GM21529 (cell line): ENCODE data around the gene DRC3.
"Not testable (repeated sequence)": the region's sequence is repeated elsewhere in the genome, so short reads cannot be mapped to it uniquely, and the experiment has no call there.

Source experiments
- ATAC-seq: cut with Tn5 transposase; IDR thresholded peaks from one replicate; pipeline ENCODE4 v1.9.1; 2021; ENCODE audit not compliant: unreplicated experiment

Gene DRC3

DNA sequence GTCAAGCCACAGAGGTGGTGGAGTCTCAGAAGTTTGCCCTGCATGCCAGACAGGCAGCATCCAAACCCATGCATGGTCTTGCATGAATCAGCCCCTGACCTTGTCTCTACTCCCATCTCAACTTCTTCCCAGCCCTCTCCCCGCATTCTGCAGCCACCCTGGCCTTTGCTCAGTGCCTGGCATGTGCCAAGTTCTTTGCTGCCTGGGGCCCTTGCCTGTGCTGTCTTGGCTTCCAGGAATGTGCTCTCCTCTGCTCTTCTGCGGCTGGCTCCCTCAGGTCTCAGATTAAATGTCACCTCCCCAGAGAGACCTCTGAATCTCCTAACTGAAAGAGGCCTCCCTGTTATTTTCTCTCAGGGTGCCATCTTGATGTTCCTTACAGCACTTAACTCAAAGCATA lies 17.6 kb downstream of the DRC3 start:
- no peak for ATAC-seq

DNA sequence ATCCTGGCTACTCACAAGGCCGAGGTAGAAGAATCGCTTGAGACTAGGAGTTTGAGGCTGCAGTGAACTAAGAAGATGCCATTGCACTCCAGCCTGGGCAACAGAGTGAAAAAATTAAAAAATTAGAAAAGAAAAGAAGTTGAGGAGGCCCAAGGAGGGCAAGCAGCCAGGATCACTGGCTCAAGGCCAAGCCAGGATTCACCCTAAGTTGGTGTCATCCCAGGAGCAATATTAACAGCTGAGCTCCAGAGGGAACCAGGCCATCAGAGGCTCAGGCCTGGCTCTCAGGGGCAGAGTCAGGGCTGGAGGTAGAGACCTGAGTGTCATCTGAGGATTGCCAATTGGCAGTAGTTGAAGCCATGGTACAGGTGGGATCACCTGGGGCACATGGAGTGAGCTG lies 20.7 kb downstream of the DRC3 start:
- no peak for ATAC-seq

DNA sequence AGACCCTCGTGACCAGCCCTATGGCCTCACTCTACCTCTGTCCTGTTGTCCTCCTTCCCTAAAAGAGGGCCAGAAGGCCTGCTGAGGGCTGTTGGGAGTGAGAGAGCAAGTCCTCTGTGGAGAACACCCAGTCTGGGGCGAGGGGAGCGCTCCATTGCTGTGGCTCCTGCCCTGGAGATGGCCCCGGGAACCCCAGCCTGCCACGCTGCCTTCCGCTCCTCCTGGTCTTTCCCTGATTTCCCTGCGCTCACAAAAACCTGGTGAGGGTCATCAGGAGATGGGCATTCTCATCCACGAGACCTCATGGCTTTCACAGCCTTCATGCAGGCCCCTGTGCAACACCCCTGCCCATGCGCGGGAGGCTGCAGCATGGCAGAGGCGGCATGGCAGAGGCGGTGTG lies 21.2 kb downstream of the DRC3 start:
- ATAC-seq, result no peak

DNA sequence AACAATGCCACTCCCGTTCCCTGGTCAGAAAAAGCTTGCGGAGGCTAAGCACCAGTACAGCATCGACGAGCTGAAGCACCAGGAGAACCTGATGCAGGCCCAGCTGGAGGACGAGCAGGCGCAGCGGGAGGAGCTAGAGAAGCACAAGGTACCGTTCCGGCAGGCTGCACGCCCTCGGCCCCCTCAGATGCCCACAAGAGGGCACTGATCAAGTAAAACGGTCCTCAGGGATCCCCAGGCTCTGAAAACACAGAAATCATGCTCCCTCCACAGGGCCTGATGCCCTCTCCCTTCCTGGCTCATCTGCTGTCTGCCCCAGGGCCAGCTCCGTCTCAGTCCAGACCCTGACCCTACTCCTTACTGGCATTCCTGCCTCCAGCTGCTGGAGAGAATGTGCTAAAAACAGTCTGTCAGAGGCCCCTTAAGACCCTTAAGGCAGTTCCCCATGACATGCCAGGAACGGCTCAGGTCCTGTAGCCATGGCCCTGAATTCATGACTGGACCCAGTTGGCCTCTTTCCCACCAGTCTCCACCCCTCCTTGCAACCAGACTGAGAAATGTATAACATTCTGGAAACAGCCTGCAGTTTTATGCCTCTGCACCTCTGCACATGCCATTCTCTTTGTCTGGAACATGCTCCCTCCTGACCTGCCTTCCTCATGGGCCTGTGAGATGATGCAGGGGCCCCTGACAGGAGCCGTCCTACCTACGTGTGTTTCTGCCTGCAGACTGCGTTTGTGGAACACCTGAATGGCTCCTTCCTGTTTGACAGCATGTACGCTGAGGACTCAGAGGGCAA lies 21.8 kb downstream of the DRC3 start:
- no peak for ATAC-seq

GRCh38 chr17:17995887-17996286 lies 23.2 kb downstream of the DRC3 start:
- ATAC-seq, result not testable (repeated sequence)

GRCh38 chr17:17998934-17999333 lies 26.3 kb downstream of the DRC3 start:
- no peak for ATAC-seq

DNA sequence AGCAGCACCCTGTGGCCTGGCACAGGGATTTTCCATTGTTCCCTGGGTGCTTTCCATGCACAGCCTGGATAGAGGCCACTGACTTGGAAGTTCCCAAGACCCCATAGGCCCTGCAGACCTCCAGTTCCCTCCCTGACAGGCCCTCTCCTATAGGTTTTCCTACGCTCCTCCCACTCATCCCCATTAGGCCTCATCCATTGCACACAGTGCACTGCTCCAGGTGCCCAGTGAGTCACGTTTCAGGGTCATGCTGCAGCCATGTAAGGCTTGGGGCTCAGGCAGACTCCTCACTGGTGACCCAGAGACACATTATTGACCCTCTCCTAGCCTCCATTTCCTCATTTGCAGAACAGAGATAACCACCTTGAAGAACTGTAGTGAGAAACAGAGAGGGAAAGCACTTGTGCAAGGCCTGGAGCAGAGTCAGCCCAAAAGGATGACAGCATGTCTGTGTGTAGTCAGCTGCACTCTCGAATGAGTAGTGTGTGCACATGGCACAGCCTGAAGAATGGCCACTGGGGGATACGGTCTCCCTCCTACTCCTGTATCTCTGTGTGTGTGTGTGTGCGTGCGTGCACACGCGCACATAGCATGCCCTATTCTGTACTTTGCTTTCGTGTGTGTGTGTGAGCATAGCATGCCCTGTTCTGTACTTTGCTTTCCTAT lies 26.8 kb downstream of the DRC3 start:
- no peak for ATAC-seq

DNA sequence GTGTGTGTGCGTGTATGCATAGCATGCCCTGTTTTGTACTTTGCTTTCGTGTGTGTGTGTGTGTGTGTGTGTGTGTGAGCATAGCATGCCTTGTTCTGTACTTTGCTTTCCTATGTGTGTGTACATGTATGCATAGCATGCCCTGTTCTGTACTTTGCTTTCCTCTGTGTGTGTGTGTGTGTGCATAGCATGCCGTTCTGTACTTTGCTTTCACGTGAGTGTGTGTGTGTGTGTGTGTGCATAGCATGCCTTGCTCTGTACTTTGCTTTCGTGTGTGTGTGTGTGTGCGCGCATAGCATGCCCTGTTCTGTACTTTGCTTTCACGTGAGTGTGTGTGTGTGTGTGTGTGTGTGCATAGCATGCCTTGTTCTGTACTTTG lies 27.4 kb downstream of the DRC3 start:
- ATAC-seq, result no peak

DNA sequence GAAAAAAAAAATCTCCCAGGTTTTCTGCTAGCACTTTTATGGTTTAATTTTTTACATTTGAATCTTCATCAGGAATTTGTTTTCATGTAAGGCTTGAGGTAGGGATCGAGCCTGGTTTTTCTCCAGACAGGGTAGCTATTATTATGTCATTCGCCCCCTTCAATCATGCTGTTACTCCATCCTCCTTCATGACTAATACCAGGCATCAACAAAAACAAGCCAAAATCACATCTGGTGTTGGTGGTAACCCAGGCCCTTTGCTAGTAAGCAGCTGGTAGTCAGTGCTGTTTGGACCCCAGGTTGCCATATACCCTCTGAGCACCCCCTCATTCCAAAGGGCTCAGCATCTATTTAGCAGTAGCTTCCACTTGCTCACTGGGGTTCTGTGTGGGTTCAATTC lies 29.5 kb downstream of the DRC3 start:
- no peak for ATAC-seq

DNA sequence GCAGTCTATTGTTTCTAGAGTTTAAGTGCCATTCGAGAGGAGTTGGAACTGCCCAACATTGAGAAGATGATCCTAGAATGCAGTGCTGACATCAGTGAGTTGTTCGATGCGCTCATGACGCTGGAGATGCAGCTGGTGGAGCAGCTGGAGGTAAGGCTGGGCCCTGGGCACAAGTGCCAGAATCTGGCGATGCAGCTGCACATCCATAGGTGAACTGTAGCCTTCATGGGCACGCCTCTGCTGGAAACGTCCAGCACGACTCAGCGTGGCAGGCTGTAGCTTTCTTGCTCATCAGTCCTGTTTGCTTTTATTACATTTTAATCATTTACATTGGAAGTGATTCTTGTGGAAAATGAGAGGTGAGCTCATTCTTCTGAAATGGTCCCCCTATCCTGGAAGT lies 31.7 kb downstream of the DRC3 start:
- no peak for ATAC-seq

DNA sequence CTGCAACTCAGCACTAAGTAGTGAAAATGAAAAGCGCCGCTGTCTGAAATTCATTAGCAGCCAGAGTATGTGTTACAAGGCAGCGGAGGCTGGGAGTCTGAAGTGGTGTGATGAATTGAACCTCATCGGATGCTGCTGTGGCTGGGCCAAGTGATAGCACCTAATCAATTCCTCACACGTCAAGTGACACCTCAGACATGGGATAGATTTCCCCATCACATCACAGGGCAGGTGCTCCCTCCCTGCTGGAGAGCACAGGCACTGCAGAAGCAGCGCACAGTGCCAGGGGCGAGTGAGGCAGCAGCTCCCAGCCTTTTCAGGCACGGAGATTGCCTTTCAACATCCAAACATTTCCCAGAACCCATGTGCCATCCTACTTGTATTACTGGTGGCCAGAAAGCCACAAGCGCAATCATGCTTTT lies 32.2 kb downstream of the DRC3 start:
- no peak for ATAC-seq

DNA sequence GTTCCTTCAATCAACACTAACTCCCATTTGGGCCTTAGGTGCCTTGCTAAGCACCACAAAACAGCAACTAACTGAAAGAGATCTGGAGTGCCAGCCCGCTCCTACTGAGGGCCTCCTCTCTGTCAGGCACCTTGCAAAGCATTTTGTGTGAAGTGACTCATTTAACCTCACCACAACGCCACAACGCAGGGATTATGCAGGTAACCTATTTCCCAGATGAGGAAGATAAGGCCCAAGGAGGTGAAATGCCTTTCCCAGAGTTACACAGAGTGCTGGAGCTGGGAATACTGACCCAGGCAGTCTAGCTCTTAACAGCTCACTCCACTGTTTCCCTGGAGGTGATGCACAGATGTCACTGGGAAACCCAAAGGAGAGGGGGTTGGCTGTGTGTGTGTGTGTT lies 32.8 kb downstream of the DRC3 start:
- ATAC-seq, result no peak

DNA sequence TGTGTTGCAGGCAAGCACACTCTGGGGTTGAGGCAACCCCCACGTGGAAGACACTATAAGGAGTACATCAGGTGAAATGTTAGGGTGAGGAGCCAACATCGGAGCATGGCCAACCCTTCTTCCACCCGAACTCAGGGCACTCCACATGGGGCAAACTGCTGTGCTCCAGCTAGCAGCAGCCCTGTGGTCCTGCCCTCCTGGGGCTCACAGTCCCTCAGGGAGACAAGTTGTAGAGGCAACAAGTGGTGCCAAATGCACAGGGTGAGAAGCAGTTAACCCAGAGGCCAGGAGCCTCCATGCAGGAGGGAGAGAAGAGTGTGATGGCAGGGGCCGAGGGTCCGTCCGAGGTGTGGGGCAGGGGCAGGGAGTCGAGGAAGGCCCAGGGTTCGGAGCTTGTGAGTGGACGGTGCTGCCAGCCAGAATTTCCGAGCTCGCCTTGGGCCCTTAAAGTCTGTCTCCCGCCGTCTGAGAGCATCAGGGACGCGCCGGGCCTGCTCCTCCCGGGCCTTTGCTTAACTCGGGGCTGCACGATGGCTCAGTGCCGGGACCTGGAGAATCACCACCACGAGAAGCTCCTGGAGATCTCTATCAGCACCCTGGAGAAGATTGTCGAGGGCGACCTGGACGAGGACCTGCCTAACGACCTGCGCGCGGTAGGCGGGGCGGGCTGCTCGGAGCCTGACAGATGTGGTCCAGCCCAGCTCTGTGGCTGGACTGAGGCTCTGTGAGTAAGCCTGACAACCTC lies 34.0 kb downstream of the DRC3 start:
- ATAC-seq, result no peak

DNA sequence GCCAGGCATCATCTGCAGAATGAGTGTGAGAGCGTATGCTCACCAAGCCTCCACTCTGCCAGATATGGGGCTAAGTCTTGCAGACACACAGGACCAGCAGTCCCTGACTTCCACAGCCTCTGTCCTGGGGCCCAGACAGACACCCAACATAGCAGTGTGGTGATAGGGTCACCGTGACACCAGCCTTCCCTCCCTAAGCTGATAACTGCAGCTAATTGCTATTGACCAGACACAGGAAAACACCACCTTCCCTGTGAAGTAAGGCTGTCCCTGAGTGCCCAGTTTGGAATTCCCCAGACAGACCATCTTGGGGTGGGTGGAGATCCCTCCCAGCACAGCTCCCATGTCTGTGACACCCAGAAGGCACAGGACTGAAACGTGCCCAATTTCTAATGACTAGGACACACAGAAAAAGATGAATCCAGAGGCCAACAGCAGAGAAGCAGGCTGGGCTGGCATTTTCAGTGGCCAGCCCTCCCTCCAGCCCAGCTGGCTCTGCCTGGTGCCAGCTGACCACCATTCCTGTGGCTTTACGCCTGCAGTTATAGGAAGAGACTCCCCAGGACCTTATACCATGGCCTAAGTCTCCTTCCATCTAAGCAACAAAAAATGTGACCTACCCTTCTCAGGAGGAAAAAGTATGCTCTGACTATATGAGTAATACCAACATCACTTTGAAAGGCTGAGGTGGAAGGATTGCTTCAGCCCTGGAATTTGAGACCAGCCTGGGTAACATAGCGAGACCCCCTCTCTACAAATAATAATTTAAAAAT lies 36.0 kb downstream of the DRC3 start:
- ATAC-seq, result no peak

DNA sequence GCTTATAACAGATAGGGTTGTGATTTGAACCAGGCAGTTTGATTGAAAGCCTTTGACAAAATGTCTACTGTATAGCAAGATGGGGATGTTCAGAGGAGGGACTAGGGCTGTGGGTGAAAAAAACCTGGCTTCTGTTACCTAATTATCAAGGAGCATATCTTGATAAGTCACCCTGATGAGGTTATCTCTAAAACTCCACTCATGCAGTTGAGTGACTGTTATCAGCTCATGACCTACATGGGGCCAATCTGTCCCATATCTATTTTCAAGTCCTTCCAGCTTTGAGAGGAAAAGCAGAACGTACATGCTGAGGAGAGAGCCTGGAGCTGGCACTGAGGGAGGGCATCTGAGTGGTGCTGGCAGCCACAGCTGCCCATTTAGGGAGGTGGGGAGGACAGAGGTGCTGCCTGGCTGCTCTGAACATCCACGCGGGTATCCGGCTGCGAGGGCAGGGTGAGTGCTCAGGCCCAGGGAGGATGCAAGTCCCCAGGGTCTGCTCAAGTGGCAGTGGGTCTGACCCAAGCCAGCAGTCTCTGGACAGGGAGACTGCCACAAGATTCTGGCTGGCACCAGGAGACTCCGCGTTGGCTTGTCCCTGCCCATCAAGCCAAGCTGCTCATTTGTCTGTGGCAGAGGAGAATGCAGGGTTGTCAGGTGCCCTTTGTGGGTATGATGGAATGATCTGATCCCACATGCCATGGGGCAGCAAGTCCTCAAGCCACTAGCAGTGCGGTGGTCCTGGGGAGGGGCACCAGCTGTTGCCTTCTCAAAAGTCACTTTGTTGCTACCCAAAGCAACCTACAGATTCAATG lies 37.2 kb downstream of the DRC3 start:
- no peak for ATAC-seq

DNA sequence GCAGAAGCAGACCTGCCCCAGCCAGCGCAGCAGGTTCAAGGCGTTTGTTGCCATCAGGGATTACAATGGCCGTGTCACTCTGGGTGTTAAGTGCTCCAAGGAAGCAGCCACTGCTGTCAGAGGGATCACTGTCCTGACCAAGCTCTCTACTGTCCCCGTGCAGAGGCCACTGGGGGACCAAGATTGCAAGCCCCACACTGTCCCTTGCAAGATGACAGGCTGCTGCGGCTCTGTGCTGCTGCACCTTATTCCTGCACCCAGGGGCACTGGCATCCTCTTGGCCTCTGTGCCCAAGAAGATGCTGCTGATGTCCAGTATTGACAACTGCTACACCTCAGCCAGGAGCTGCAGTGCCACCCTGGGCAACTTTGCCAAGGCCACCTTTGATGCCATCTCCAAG lies 38.6 kb downstream of the DRC3 start:
- no peak for ATAC-seq

GRCh38 chr17:18014006-18014405 lies 41.3 kb downstream of the DRC3 start:
- no peak for ATAC-seq

DNA sequence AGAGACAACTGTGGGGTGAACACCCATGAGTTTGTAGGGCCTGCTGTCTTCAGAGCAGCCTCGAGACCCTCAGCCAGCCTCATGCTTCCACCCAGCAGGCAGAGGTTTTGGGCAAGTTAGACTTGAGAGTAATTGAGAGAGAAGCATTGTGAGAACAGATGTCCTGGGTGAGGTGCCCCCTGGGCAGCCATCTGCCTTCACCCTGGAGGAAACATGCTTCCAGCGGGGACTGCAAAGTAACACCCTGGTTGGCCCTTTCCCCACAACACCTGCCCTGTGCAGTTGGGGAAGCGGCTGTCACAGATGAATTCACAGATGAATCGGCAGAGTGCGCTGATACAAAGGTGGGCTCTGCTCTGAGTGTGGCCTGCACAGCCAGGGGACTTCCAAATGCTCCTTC lies 42.9 kb downstream of the DRC3 start:
- no peak for ATAC-seq

DNA sequence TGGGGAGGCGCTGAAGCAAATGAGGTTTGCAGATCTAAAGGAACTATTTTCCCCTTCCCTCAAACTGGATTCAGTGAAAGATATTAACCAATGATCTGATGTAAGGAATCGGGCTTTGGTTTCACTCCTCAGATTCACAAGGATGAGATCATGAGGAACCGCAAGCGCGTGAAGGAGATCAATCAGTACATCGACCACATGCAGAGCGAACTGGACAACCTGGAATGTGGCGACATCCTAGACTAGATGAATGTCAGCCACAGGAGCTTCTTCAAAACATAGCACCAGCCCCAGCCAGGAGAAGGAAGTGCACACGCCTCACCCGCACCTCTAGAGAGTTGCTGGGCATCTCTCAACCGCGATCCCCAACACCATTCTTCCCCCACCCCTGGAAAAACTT lies 43.8 kb downstream of the DRC3 start:
- ATAC-seq, result no peak

- ATAC-seq, result no peak
Measured at GRCh38 chr17:18017958-18018357, 45.3 kb downstream of the DRC3 start.
